HG03521 (cell line): Measurements from ENCODE around the gene RBBP4.
A peak's percentile ranks its signal among the peaks of the same experiment; 100 is the strongest.
"Not testable (repeated sequence)": the region's sequence is repeated elsewhere in the genome, so short reads cannot be mapped to it uniquely, and the experiment has no call there.

ENCODE experiments used
- ATAC-seq: cut with Tn5 transposase; IDR thresholded peaks from one replicate; pipeline ENCODE4 v1.9.1; 2021; ENCODE audit warnings: mild to moderate bottlenecking, moderate library complexity; ENCODE audit not compliant: unreplicated experiment

Gene RBBP4

GRCh38 chr1:32650752-32651460 lies at the start of gene RBBP4:
TSS of gene RBBP4 (plus strand) at chr1:32651208. CDS start at chr1:32651307, 99 bp downstream.
- peak; percentile 83 for ATAC-seq

DNA sequence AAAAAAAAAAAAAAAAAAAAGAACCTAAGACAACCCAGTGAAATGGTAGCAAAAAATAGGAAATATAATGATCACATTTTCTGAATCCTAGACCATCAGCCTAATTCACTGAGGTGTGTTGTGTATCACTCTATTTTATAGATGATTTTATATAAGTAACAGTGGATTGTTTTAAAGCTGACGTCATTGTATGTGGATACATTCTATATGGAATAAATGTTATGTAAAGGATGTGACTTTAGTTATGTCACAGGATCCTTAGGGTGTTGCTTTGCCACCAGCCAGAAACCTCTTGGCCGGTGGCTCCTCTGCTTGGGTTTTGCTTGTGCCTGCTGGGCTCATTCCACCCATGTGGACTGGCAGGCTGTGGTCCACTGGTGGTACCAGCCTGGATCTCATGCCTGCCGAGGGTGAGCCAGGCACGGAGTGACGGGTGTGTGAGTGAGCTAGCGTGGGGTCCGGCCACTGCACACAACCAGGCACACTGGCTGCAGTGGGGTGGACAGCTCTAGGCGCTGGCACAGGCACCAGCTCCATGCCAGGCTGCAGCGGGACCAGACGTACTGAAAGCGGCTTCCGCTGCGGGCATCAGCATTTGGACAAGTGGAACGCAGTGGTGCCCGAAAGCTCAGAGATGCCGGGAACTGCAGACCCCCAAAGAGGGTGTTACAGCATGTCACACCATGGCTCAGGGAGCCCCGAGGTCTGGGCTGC lies 45.1 kb upstream of the RBBP4 start:
- ATAC-seq = no peak

DNA sequence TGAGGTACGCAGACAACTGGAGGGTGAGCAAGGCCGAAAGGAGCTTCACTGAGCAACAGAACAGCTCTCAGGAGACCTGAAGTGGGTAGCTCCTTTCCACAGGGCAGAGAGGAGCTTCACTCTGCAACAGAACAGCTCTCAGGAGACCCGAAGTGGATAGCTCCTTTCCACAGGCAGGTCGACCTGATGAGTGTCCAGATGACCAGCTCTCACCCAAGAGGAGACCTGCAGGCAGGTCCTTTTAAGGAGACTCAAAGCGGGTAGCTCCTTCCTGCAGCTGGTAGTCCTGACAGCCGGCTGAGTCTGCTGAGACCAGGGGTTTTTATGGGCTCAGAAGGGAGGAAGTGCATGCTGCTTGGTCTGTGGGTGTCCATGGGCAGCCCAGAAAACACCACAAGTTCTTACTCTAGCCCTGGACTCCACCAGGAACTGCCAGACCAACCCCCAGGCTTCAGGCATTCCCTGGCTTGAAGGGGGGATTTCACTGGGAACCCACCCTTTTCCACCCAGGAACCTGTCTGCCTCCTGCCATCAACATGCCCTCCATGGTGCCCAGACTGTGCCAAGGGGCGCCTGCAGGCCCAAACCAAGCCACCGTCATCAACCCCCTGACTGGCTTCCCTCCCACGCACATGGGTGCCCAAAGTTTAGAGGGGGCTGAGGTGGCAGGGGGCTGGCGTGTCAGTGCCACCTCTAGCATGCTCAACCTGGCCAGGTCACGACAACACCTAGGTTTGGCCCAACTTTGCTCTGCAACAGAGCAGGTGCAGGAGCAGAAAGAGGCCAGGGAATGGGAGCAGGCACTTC lies 44.2 kb upstream of the RBBP4 start:
- no peak for ATAC-seq

- ATAC-seq = no peak
Measured at GRCh38 chr1:32609180-32609579, 41.8 kb upstream of the RBBP4 start.

- ATAC-seq = no peak
Measured at GRCh38 chr1:32611859-32612188, 39.2 kb upstream of the RBBP4 start.

DNA sequence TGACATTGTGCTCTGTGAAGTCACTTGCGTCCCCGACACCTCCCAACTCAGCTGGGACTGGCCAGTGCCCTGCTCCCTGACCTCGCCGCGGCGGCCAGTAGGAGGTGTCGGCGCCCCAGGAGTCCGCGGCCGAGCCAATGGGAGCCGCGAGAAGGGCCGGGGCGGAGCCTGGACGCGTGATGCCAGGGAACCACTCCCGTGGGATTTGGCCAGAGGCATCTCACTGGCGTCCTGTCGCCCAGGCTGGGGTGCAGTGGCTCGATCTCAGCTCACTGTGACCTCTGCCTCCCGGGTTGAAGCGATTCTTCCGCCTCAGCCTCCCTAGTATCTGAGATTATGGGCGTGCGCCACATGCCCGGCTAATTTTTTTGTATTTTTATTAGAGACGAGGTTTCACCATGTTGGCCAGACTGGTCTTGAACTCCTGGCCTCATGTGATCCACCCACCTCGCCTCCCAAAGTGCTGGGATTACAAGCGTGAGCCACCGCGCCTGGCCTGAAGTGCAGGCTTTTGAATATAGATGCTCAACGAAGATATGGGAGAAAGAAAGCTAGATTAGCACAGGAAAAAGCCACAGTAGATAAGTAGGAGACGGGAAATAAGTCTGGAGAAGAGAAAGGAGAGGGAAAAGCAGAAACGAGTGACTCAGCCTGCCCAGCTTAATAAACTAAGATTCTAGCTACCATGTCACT lies 38.7 kb upstream of the RBBP4 start:
- ATAC-seq = no peak

DNA sequence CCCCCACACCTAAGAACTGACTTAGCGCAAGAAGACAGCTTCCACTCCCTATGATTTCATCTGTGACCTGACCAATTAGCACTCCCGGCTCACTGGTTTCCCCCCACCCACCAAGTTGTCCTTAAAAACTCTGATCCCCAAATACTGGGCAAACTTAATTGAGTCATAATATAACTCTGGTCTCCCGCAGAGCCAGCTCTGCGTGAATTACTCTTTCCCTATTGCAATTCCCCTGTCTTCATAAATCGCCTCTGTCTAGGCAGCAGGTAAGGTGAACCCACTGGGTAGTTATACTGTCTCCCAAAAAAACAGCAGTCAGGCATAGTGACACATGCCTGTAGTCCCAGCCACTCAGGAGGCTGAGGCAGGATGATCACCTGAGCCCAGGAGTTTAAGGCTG lies 37.5 kb upstream of the RBBP4 start:
- ATAC-seq = no peak

DNA sequence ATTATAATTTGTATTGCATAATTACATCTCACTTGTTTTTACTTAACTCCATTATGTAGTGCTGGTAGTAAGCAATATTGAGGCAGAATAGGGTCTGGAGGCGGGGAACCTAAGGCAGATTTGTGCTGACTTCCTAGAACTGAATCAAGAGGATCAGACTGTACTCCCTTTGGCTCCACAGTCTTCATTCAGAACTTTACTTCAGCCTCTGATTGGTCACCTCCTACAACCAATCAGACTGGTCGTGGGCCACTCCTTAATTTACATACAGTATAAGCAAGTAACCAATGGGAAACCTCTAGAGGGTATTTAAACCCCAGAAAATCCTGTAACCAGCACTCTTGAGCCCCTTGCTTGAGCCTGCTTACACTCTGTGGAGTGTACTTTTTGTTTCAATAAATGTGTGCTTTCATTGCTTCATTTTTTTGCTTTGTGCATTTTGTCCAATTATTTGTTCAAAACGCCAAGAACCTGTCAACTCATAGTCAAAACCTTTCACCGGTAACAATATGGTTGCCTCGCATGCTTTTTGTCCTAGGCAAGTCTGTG lies 32.3 kb upstream of the RBBP4 start:
- no peak for ATAC-seq

DNA sequence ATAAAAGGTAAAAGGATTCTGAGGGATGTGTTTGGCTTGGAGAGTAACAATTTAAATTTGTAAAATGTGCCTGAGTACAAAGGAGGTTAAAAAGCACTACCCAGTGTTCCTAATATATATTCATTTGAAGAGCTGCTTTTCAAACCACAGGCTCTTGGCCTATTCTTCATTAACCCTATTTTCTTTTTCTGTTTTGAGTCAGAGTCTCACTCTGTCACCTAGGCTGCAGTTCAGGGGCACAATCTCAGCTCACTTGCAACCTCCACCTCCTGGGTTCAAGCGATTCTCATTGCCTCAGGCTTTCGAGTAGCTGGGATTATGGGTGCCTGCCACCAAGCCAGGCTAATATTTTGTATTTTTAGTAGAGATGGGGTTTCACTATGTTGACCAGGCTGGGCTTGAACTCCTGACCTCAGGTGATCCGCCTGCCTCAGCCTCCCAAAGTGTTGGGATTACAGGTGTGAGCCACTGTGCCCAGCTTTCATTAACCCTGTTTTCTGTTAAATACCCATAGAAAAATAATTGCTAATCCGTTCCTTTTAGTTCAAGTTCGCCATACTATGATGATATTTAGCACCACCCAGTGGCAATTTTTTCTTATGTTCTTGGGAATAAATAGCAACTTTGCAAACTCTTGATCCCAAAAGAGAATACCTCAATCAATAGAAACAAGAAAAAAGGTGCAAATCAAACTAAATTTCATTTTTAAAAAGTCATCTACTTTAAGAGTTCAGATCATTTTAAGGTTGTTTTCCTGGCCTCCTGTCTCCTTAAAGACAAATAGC lies 31.1 kb upstream of the RBBP4 start:
- ATAC-seq = no peak

DNA sequence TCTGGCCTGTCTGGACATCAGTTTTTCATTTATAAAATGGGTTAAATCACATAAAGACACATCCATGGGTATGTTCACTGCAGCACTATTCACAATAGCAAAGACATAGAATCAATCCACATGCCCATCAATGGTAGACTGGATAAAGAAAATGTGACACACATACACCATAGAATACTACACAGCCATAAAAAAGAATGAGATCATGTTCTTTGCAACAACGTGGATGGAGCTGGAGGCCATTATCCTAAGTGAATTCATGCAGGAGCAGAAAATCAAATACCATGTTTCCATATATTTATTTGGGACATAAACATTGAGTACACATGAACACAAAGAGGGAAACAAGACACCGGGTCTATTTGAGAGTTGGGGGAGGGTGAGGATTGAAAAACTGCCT lies 28.8 kb upstream of the RBBP4 start:
- ATAC-seq = no peak

DNA sequence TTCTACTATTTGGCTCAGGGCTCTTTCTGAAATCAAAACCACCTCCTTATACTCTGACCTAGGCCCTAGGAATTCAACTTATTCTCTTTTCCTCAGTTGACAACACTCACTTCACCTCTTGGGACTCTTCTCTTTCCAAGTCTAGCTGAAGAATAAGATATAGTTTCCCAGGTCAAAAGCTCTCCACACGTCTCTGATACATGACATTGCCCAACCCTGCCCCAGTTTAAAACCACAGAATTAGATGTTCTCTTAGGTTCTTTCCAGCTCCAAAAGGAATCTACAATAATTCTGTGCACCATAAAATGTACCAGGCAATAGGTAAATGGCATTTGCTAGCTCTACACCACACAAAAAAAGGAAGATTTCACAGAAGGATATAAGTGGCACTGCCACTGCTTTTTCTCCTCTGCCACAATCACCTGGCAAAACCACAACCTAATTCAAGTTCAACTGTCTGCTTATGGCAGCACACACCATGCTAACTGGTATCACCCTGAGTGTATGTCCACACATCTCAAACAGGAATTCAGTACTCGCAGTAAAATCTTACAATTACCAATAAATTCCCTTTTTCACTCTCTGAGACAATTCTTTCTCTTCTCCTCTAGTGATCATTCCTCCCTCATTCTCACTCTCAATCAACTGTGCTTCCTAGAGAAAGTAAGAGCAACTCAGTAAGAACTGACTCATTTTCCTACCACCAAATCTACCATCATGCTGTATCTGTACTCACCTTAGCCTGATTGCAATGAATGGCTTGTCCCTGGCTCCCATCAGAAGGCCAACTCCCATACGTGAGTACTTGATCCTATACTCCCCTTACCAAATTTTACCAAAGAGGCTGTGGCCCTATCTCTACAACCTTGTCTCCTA lies 28.0 kb upstream of the RBBP4 start:
- ATAC-seq = no peak

- ATAC-seq = no peak
Measured at GRCh38 chr1:32623775-32624174, 27.2 kb upstream of the RBBP4 start.

- no peak for ATAC-seq
Measured at GRCh38 chr1:32626176-32626575, 24.8 kb upstream of the RBBP4 start.

GRCh38 chr1:32627596-32628162 lies 23.3 kb upstream of the RBBP4 start:
- no peak for ATAC-seq

GRCh38 chr1:32630173-32630572 lies 20.8 kb upstream of the RBBP4 start:
- ATAC-seq = not testable (repeated sequence)

DNA sequence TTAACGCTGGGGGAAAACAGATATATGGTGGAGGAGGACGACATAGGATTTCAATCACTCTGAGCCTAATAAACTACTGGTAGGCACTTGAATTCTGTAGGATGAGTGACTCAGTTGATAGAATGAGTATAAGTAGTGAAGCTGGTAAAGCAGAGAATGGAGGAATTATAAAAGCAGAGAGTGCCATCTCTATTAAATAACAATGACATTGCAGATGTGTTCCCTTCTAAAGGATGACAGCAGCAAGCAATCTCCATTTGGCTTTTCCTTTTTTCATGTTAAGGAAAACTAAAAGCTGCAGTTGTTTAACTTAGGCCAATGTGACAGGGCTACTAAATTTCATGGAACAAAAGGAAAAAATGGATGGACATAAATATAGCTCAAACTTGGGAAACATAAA lies 18.2 kb upstream of the RBBP4 start:
- ATAC-seq = no peak

- ATAC-seq = no peak
Measured at GRCh38 chr1:32635508-32636277, 15.3 kb upstream of the RBBP4 start.
